ENCODE measurements around the gene FLNA. TPM values are rescaled to one million over a fixed set of nuclear protein-coding genes. Genes with fewer than 3 reads are reported as not detected.
A peak's percentile ranks its signal among the peaks of the same experiment; 100 is the strongest.

The FLNA gene
- total and polyA plus RNA-seq, 2 of the 13 experiments (the other 11 are each of a cell fraction or from before 2014, with no cell fraction given) = 83.4 to 174 TPM

DNA sequence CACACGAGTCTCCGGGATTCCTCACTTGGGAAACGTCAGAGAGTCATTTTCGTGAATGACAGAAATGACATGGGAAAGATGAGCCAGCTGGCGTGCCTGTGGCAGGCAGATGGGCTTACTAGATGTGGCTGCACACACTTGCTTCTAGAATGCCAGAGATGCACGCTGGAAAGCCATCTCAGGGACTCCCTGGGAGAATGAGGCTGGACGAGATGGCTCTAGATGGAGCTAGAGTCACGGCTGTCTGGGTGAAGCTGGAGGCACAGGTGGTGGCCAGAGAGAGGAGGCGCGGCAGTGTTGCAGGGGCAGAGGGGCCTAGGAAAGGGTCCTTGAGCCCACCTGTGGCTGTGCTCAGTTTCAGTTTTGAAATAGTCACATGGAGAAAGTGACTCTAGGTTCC, 52.8 kb downstream of the FLNA start:
- peak; percentile 5 for DNase-seq (ENCODE audit: low spot score)
- H3K36me3 ChIP-seq (replicated peaks in 1 of 2; ENCODE audit: control insufficient read depth in 1 of 2, insufficient read depth in 2 of 2, low read length in 2 of 2) = no peaks in the 10 kb centered on the region
- intact Hi-C loops (cut with micrococcal nuclease; ENCODE audit: unreplicated experiment) (no loop called here), in situ Hi-C loops (cut with HindIII; ENCODE audit: extremely low pct_ligation_motif_present, low pct_unique_long_range_greater_than_20kb) (no loop called here)
- no TSS peak for BruUV-seq (replicated peaks)
- CTCF ChIA-PET (ENCODE audit: low intra/inter-chr PET ratio, low total read pairs) = no interaction called here
- no peaks in the 10 kb centered on the region for H3K79me2 ChIP-seq (ENCODE audit: insufficient read depth, low read length)
- no peak overlapping the region for H3K27ac ChIP-seq (ENCODE audit: extremely low read length, insufficient read depth, low read length)
- no peak for TF ChIP-seq NCOA5 (CRISPR knock-in tag; IDR thresholded peaks at IDR 0.05)
- TF ChIP-seq ZSCAN22 (CRISPR knock-in tag; IDR thresholded peaks at IDR 0.05) = peak; percentile 64; the same call in 1 of the 2 replicates
- no peak for TF ChIP-seq MED1 (CRISPR knock-in tag; IDR thresholded peaks at IDR 0.05)
- TF ChIP-seq, protein P1, sequence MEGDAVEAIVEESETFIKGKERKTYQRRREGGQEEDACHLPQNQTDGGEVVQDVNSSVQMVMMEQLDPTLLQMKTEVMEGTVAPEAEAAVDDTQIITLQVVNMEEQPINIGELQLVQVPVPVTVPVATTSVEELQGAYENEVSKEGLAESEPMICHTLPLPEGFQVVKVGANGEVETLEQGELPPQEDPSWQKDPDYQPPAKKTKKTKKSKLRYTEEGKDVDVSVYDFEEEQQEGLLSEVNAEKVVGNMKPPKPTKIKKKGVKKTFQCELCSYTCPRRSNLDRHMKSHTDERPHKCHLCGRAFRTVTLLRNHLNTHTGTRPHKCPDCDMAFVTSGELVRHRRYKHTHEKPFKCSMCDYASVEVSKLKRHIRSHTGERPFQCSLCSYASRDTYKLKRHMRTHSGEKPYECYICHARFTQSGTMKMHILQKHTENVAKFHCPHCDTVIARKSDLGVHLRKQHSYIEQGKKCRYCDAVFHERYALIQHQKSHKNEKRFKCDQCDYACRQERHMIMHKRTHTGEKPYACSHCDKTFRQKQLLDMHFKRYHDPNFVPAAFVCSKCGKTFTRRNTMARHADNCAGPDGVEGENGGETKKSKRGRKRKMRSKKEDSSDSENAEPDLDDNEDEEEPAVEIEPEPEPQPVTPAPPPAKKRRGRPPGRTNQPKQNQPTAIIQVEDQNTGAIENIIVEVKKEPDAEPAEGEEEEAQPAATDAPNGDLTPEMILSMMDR (CRISPR knock-in tag; IDR thresholded peaks at IDR 0.05) = peak; percentile 73
- TF ChIP-seq STAG1 (CRISPR knock-in tag; IDR thresholded peaks at IDR 0.05) = peak; percentile 59
- TF ChIP-seq, protein P2, sequence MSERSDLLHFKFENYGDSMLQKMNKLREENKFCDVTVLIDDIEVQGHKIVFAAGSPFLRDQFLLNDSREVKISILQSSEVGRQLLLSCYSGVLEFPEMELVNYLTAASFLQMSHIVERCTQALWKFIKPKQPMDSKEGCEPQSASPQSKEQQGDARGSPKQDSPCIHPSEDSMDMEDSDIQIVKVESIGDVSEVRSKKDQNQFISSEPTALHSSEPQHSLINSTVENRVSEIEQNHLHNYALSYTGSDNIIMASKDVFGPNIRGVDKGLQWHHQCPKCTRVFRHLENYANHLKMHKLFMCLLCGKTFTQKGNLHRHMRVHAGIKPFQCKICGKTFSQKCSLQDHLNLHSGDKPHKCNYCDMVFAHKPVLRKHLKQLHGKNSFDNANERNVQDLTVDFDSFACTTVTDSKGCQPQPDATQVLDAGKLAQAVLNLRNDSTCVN (CRISPR knock-in tag; IDR thresholded peaks at IDR 0.05; ENCODE audit: borderline replicate concordance) = peak; percentile 77; the same call in 1 of the 2 replicates
- H3K4me2 ChIP-seq (ENCODE audit: low read depth, low read length) = no peak overlapping the region
- no peaks in the 10 kb centered on the region for H3K9me3 ChIP-seq (ENCODE audit: low read length)
- no peak overlapping the region for H2AFZ ChIP-seq (ENCODE audit: low read length)
- H4K20me1 ChIP-seq (ENCODE audit: insufficient read depth, low read length) = no peaks in the 10 kb centered on the region
- peaks cover 0 to 22% of the 10 kb centered on the region in 2 experiments; a peak in 4 of 5 replicates for H3K27me3 ChIP-seq (ENCODE audit: control insufficient read depth in 1 of 2, insufficient read depth in 2 of 2, low read length in 2 of 2)
- 10% methylated on average over 4 of the region's 10 CpGs for WGBS (ENCODE audit: low lambda C conversion rate)
- ATAC-seq = peak; percentile 83
- POLR2A ChIA-PET = no interaction called here
- H3K4me1 ChIP-seq (ENCODE audit: insufficient read depth, low read length) = no peaks in the 10 kb centered on the region
- H3K4me3 ChIP-seq (replicated peaks in 1 of 3; ENCODE audit: insufficient read depth in 1 of 3, low read depth in 2 of 3, low read length in 3 of 3) = no peak overlapping the region
- peak; percentile 52 for FAIRE-seq
- no peak overlapping the region for H3K9ac ChIP-seq (ENCODE audit: insufficient read depth, low read depth, low read length)

All from HepG2 (cell line).